Stimulated activated CD4-positive, alpha-beta T cell treated with anti-CD3 and anti-CD28 coated beads, Interleukin-12 subunit alpha, Interleukin-12 subunit beta, amount 100 ng/mL, for 4 hours (primary cell): ENCODE data around the gene PCYT1A.
"Not testable (repeated sequence)": the region's sequence is repeated elsewhere in the genome, so short reads cannot be mapped to it uniquely, and the experiment has no call there.

Experiments used
- DNase-seq: peaks from one replicate; pipeline ENCODE4 v3.0.0-alpha.2; 2020

The PCYT1A gene

DNA sequence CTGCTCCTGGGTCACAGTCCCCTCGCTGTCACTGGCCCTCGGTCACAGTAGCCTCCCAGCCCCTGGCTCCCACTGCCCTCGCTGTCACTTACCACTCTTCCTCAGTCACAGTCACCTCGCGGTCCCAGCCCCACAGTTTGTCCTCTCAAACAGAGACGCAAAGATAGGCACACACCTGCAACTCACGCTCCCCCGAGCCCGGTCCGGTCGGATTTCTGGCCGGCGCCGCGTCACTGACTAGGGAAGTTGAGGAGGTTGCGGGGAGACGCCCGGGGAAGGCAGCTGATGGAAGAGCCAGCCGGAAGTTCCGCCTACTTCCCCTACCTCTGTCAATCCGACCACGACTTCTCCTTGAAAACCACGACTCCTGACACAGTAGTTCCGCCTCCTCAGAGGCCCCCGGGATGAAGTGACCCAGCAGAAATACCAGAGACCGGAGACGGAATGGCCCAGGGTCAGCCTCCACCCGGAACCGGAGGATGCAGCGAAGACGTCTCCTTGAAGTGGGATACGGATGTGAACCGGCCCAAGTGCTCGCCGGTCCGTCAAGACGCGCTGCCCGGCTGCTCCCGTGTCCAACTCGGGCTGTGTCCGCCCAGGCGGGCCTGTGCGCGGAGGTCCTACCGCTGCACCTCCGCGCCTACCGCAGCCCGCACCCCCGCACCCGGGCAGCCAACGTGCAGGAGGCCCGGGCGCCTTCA, at the start of gene PCYT1A:
PCYT1A (minus strand) TSS at position 287 of the 701 bp plus-strand sequence. CDS start 17,195 bp downstream, outside the sequence.
- peak; percentile 67 for DNase-seq

- no peak for DNase-seq
Measured at GRCh38 chr3:196336319-196337145, 49.0 kb upstream of the PCYT1A start.

GRCh38 chr3:196335503-196335948, 48.0 kb upstream of the PCYT1A start:
- no peak for DNase-seq

- DNase-seq: no peak
Measured at GRCh38 chr3:196334982-196335381, 47.5 kb upstream of the PCYT1A start.

GRCh38 chr3:196332168-196332567, 44.6 kb upstream of the PCYT1A start:
- no peak for DNase-seq

- DNase-seq: no peak
Measured at GRCh38 chr3:196327405-196327804, 39.9 kb upstream of the PCYT1A start.

DNA sequence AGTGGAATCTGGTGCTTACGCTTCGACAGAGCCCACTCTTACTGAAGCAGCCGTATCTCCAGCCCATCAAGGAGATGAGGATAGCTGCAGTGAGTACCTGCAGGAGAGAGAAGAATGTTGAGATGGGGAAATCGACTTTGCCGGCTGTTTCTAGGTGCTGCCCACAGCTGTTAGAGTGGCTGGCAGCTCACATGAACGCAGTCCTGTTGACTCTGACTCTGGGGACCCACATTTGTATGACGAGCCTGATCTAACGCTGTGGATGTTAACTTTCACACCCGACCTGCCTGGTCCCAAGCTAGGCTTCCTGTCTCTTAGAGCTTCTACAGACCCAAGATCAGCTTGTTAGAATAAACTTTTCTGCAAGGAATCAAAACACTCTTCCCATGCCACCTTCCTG, 39.4 kb upstream of the PCYT1A start:
- DNase-seq: no peak

- no peak for DNase-seq
Measured at GRCh38 chr3:196323691-196324090, 36.2 kb upstream of the PCYT1A start.

DNA sequence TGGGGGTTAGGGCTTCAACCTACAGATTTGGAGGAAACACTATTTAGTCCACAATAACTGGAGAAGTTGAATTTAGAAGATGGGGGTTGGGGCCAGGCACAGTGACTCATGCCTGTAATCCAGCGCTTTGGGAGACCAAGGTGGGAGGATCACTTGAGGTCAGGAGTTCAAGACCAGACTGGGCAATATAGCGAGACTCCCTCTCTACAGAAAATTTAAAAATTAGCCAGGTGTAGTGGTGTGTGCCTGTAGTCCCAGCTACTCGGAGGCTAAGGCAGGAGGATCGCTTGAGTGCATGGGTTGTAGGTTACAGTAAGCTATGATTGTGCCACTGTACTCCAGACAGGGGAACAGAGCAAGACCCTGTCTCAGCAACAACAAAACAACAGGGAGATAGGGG, 35.5 kb upstream of the PCYT1A start:
- no peak for DNase-seq

GRCh38 chr3:196321162-196321561, 33.6 kb upstream of the PCYT1A start:
- DNase-seq: no peak

DNA sequence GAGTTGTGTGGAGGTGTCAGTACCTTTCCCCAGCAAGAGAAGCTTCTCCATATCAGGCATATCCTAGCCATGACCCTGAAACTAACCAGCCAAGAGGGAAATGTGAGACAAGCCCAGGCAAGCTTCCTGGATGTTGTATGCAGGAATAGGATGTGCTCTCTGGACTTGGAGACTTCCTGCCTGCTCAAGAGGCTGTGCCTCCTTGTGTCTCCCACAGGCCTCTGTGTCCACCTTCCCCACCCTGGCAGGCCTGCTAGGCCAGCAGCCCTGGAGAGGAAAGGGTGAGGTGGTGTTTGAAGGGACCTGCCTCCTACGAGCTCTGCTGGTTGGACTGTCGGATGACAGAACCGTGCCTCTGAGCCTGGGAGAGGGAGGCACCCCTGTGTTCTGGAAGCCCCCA, 32.6 kb upstream of the PCYT1A start:
- DNase-seq: no peak

GRCh38 chr3:196317687-196318467, 30.4 kb upstream of the PCYT1A start, which contains the start of gene DYNLT2B:
Gene DYNLT2B (minus strand): TSS chr3:196318240. CDS start chr3:196318152, 88 bp downstream.
- DNase-seq: peak; percentile 83

GRCh38 chr3:196316799-196317686, 29.5 kb upstream of the PCYT1A start:
- not testable (repeated sequence) for DNase-seq

GRCh38 chr3:196315821-196316220, 28.3 kb upstream of the PCYT1A start:
- no peak for DNase-seq

GRCh38 chr3:196314597-196314996, 27.1 kb upstream of the PCYT1A start:
- DNase-seq: no peak

DNA sequence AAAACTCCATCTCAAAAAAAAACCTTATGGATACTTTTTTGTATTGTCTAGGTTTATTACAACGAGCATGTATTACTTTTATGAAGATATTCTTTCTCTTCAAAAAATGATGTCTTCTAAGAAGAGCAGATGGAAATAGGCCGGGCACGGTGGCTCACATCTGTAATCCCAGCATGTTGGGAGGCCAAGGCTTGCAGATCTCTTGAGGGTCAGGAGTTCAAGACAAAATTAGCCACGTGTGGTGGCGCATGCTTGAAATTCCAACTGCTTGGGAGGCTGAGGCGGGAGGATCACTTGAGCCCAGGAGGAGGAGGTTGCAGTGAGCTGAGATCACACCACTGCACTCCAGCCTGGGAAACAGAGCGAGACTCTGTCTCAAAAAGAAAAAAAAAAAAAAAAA, 26.6 kb upstream of the PCYT1A start:
- not testable (repeated sequence) for DNase-seq

DNA sequence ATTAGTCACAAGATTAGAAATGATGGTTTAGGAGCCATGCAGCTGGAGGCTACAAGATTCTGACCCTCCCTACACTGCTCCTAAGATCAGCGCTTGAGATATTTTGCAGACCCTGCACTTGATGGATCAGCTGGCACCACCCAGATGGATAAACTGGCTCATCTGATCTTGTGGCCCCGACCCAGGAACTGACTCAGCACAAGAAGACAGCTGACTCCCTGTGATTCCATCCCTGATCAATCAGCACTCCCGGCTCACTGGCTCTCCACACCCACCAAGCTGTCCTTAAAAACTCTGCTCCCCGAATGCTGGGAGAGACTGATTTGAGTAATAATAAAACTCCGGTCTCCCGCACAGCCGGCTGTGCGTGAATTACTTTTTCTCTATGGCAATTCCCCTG, 15.4 kb upstream of the PCYT1A start:
- not testable (repeated sequence) for DNase-seq

DNA sequence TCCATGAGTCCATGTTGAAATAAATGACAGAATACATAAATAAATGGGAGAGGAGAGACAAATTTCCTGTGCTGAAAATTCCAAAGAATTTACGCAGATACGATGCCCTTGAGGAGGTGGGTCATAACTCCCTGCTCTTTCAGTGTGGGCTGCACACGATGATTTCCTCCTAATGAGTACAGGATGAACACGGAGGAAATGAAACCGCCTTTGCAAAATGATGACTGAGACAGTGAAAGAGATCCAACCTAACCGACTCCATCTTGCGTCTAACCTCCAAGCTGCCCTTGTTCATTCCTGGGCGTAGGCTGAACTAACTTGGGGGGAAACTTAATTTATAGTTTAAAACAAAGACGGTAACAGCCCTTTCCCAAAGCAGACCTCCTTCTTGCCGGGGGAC, 15.0 kb upstream of the PCYT1A start:
- not testable (repeated sequence) for DNase-seq

DNA sequence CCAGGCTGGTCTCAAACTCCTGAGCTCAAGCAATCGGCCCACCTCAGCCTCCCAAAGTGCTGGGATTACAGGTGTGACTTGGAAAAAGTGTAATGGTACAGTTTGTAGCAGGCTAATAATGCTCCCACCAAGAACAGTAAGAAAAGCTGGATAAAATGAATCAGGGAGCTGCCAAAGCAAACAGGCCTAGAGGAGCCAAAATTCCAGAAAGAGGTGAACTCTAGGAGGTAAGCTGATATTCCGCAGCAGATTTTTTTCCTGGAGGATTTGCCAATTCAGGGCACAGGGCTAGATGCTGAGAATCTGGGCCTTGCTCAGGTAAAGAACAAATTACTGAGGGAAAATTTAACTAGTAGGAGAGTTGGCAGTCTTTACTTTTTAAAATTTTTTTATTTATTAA, 11.0 kb upstream of the PCYT1A start:
- no peak for DNase-seq

DNA sequence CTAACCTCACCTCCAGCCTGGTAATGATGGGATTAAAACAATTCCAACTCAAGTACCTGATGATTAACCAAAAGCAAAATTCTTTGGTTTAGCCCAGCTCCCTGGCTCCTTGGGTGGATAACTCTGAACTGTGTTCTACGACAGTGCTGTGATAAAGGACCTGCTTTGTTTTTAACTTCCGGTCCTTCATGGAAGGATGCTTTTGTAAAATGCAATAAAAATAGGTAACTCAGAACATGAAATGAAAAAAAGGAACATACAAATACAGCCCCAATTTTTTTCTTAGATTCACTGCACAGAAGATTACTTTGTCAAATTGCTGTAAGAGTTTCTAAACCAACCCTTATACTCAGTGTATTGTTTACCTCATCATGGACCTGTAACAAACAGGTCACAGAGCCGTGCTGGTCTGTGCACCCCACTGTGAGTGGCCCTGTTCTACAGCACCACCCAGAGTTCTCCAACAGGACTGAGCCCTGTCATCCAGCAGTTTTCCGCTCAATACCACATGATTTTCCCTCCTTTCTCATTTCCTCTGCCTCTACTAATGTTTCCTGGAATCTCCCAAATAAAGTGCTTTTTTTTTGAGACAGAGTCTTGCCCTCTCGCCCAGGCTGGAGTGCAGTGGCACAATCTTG, 4.9 kb upstream of the PCYT1A start:
- DNase-seq: no peak

- DNase-seq: no peak
Measured at GRCh38 chr3:196288141-196288460, 575 bp upstream of the PCYT1A start.

GRCh38 chr3:196287090-196287439, 461 bp downstream of the PCYT1A start:
- peak; percentile 11 for DNase-seq
